ENCODE results near the gene OAT. TPM values are rescaled to one million over a fixed set of nuclear protein-coding genes. Genes with fewer than 3 reads are reported as not detected.

The OAT gene
- total and polyA plus RNA-seq, 8 donors: 26.1 to 243 (median 69.4) TPM

- TF ChIP-seq CTCF (IDR thresholded peaks at IDR 0.05) (no peak), EP300 (IDR thresholded peaks at IDR 0.05) (no peak), POLR2AphosphoS5 (IDR thresholded peaks at IDR 0.05) (no peak), POLR2A (IDR thresholded peaks at IDR 0.05) (no peak)
- WGBS, 5 donors: 71 to 87% (median 79%) methylated on average over 2 of the region's 2 CpGs
These were observed 16.4 kb downstream of the OAT start for GRCh38 chr10:124402273-124402672.

GRCh38 chr10:124401633-124402032 is 17.1 kb downstream of the OAT start:
- Histone ChIP-seq H3K27me3 (no peaks in the 10 kb centered on the region), H3K4me3 (no peak overlapping the region), H3K36me3 (peaks cover 56 to 100% (median 100%) of the 10 kb centered on the region in 4 donors), H3K9me3 (no peaks in the 10 kb centered on the region), H3K4me1 (peaks cover 0 to 9% (median 4%) of the 10 kb centered on the region in 4 donors), H3K27ac (no peak overlapping the region)
- intact Hi-C loops (cut with DNase I; ENCODE audit: low total_unique reads): no loop called here
- TF ChIP-seq POLR2AphosphoS5 (IDR thresholded peaks at IDR 0.05): no peak
- no peak for TF ChIP-seq CTCF (IDR thresholded peaks at IDR 0.05)
- no peak for TF ChIP-seq POLR2A (IDR thresholded peaks at IDR 0.05)
- TF ChIP-seq EP300 (IDR thresholded peaks at IDR 0.05): no peak
- DNase-seq: no peak
- 95 to 98% (median 96%) methylated on average over 5 of the region's 5 CpGs for WGBS, 5 donors

More at GRCh38 chr10:124402273-124402672, 16.4 kb downstream of the OAT start:
- H3K27ac ChIP-seq: no peak overlapping the region
- H3K9me3 ChIP-seq: no peaks in the 10 kb centered on the region
- H3K27me3 ChIP-seq: no peaks in the 10 kb centered on the region
- DNase-seq: no peak
- H3K4me1 ChIP-seq: peaks cover 0 to 9% (median 4%) of the 10 kb centered on the region in 4 donors
- intact Hi-C loops (cut with DNase I; ENCODE audit: low total_unique reads): no loop called here
- H3K36me3 ChIP-seq: peaks cover 56 to 100% (median 100%) of the 10 kb centered on the region in 4 donors
- H3K4me3 ChIP-seq: no peak overlapping the region

- no peak overlapping the region for H3K4me3 ChIP-seq
- no peaks in the 10 kb centered on the region for H3K27me3 ChIP-seq
- no peaks in the 10 kb centered on the region for H3K9me3 ChIP-seq
- H3K27ac ChIP-seq: no peak overlapping the region
- TF ChIP-seq EP300 (IDR thresholded peaks at IDR 0.05) (no peak), CTCF (IDR thresholded peaks at IDR 0.05) (no peak), POLR2AphosphoS5 (IDR thresholded peaks at IDR 0.05) (no peak), POLR2A (IDR thresholded peaks at IDR 0.05) (no peak)
- H3K36me3 ChIP-seq: peaks cover 5 to 37% (median 35%) of the 10 kb centered on the region in 4 donors
- 75 to 91% (median 84%) methylated on average over 1 of the region's 1 CpG for WGBS, 5 donors
- intact Hi-C loops (cut with DNase I; ENCODE audit: low total_unique reads): no loop called here
- no peak for DNase-seq
- H3K4me1 ChIP-seq: peaks cover 0 to 2% (median under 1%) of the 10 kb centered on the region in 4 donors
These were observed 24.1 kb downstream of the OAT start for GRCh38 chr10:124394583-124394982.

- H3K4me1 ChIP-seq: peaks cover 6 to 15% (median 12%) of the 10 kb centered on the region in 4 donors
- no peak for DNase-seq
- H3K9me3 ChIP-seq: no peaks in the 10 kb centered on the region
- WGBS, 5 donors: 91 to 96% (median 92%) methylated on average over 11 of the region's 11 CpGs
- peaks cover 2 to 19% (median 17%) of the 10 kb centered on the region in 4 donors for H3K36me3 ChIP-seq
- intact Hi-C loops (cut with DNase I; ENCODE audit: low total_unique reads): no loop called here
- H3K27me3 ChIP-seq: no peaks in the 10 kb centered on the region
- H3K27ac ChIP-seq: no peak overlapping the region
- H3K4me3 ChIP-seq: no peak overlapping the region
- TF ChIP-seq CTCF (IDR thresholded peaks at IDR 0.05): no peak
These were observed 25.9 kb downstream of the OAT start for GRCh38 chr10:124392626-124393342.

All from stomach (tissue), 9 donors.